ENCODE results near the gene MFAP4. TPM values are rescaled to one million over a fixed set of nuclear protein-coding genes. Genes with fewer than 3 reads are reported as not detected.
A peak's percentile ranks its signal among the peaks of the same experiment; 100 is the strongest.

Gene MFAP4
- total and polyA plus RNA-seq, 8 donors = 1.2 to 25.5 (median 11.5) TPM

DNA sequence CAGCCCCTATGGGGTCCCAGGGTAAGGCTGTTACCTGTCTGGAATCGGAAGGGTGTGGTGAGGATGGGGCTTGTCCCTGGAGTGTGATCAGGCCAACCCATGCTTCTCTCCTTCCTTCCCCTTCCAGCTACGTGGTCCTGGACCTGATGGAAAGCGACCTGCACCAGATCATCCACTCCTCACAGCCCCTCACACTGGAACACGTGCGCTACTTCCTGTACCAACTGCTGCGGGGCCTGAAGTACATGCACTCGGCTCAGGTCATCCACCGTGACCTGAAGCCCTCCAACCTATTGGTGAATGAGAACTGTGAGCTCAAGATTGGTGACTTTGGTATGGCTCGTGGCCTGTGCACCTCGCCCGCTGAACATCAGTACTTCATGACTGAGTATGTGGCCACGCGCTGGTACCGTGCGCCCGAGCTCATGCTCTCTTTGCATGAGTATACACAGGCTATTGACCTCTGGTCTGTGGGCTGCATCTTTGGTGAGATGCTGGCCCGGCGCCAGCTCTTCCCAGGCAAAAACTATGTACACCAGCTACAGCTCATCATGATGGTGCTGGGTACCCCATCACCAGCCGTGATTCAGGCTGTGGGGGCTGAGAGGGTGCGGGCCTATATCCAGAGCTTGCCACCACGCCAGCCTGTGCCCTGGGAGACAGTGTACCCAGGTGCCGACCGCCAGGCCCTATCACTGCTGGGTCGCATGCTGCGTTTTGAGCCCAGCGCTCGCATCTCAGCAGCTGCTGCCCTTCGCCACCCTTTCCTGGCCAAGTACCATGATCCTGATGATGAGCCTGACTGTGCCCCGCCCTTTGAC lies 6.3 kb downstream of the MFAP4 start:
- ATAC-seq (no peak), DNase-seq (peak in 1 of 6 donors; percentile 50), FAIRE-seq (no peak)
- Histone ChIP-seq H3K27ac (no peak overlapping the region), H3K9me3 (no peaks in the 10 kb centered on the region), H3K4me1 (peaks cover 4 to 7% (median 6%) of the 10 kb centered on the region in 3 donors), H3K4me3 (no peak overlapping the region), H3K36me3 (peaks cover 2 to 16% (median 12%) of the 10 kb centered on the region in 3 donors), H3K27me3 (no peaks in the 10 kb centered on the region)
- TF ChIP-seq, protein P1, sequence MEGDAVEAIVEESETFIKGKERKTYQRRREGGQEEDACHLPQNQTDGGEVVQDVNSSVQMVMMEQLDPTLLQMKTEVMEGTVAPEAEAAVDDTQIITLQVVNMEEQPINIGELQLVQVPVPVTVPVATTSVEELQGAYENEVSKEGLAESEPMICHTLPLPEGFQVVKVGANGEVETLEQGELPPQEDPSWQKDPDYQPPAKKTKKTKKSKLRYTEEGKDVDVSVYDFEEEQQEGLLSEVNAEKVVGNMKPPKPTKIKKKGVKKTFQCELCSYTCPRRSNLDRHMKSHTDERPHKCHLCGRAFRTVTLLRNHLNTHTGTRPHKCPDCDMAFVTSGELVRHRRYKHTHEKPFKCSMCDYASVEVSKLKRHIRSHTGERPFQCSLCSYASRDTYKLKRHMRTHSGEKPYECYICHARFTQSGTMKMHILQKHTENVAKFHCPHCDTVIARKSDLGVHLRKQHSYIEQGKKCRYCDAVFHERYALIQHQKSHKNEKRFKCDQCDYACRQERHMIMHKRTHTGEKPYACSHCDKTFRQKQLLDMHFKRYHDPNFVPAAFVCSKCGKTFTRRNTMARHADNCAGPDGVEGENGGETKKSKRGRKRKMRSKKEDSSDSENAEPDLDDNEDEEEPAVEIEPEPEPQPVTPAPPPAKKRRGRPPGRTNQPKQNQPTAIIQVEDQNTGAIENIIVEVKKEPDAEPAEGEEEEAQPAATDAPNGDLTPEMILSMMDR (IDR thresholded peaks at IDR 0.05) = no peak
- 90 to 92% methylated on average over 29 of the region's 29 CpGs for WGBS, 2 donors
- intact Hi-C loops (cut with DNase I) = no loop called here

DNA sequence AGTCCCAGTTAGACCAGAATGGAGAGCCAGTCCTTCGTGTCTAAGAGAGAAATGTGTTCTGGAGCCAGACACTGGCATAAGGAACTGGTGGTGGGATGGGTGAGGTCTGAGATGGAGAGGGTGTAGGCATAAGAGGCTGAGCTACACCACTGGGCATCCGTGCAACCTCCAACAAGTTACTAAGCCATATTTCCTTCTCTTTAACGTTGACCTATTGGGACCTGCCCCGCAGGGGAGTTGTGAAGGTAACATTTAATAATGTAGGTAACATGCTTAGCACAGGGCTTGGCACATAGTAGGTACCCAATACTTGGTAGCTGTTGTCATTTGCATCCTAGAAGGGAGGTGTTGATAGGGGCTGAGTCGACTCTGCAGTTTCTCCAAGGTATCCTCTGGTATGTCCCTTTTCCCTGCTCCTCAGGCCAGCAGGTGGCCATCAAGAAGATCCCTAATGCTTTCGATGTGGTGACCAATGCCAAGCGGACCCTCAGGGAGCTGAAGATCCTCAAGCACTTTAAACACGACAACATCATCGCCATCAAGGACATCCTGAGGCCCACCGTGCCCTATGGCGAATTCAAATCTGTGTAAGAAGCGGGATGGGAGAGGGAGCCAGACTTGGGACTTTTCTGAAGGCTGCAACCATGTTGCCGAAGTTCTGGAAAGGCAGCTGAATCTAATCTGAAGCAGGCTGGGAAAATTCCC lies 7.5 kb downstream of the MFAP4 start:
- Histone ChIP-seq H3K36me3 (peaks cover 2 to 16% (median 12%) of the 10 kb centered on the region in 3 donors), H3K4me3 (peak overlapping the region in 3 of 4 donors; percentile 70 to 94 (median 86)), H3K27me3 (no peaks in the 10 kb centered on the region), H3K4me1 (peaks cover 4 to 7% (median 6%) of the 10 kb centered on the region in 3 donors), H3K27ac (no peak overlapping the region), H3K9me3 (no peaks in the 10 kb centered on the region)
- TF ChIP-seq, protein P1 (IDR thresholded peaks at IDR 0.05) = no peak
- no peak for FAIRE-seq
- intact Hi-C loops (cut with DNase I) = no loop called here
- WGBS, 2 donors = 73 to 77% methylated on average over 13 of the region's 13 CpGs
- ATAC-seq = no peak
- no peak for DNase-seq

DNA sequence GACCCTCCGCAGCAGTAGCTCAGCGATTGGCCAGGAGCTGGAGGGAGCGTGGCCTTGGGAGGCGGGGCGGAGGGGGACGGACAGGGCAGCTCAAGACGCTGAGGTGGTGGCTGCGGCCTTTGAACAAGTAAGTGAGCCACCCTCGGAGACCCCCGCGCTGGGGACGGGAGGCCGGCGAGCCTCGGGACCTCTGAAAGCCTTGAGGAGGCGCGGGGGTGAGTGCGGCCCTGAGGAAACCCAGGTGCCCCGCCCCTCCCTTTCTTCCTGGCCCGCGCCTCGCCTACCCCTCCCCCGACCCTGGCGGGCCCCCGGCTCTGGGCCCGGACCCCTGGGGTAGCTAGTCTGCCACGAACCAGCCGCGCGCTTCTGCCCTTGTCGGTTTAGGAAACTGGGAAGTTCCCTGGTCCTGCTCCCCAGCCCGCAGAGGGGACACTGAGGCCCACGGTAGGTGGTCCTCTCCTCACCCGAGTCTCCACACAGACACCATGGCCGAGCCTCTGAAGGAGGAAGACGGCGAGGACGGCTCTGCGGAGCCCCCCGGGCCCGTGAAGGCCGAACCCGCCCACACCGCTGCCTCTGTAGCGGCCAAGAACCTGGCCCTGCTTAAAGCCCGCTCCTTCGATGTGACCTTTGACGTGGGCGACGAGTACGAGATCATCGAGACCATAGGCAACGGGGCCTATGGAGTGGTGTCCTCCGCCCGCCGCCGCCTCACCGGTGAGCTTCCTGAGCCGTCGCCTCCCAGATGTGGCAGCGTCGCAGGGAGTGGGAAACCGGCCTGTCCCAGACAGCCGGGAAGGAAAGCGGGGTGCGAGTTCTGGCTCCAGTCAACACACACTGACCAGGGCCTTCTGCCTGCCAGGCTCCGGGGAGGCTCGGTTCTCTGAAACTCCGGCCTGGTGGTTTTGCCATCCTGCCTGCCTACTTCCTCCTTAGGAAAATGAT lies 8.3 kb downstream of the MFAP4 start, which contains the start of gene MAPK7:
Gene MAPK7, plus strand, starts transcription at position 83 of the 945 bp plus-strand sequence. Its CDS starts 403 bp downstream, at position 486.
- TF ChIP-seq, protein P1 (IDR thresholded peaks at IDR 0.05) = no peak
- Histone ChIP-seq H3K9me3 (no peaks in the 10 kb centered on the region), H3K36me3 (peaks cover 2 to 16% (median 12%) of the 10 kb centered on the region in 3 donors), H3K27me3 (no peaks in the 10 kb centered on the region), H3K4me1 (peaks cover 4 to 7% (median 6%) of the 10 kb centered on the region in 3 donors), H3K27ac (peak within 1 kb of the TSS; percentile 89 to 96 (median 92)), H3K4me3 (peak within 1 kb of the TSS; percentile 70 to 94 (median 78))
- WGBS, 2 donors = 2 to 5% methylated on average over 55 to 69 of the region's 69 CpGs
- FAIRE-seq (no peak), DNase-seq (peak in 2 of 6 donors; percentile 47 to 84), ATAC-seq (peak; percentile 1 to 8 (median 6))
- intact Hi-C loops (cut with DNase I) = no loop called here

DNA sequence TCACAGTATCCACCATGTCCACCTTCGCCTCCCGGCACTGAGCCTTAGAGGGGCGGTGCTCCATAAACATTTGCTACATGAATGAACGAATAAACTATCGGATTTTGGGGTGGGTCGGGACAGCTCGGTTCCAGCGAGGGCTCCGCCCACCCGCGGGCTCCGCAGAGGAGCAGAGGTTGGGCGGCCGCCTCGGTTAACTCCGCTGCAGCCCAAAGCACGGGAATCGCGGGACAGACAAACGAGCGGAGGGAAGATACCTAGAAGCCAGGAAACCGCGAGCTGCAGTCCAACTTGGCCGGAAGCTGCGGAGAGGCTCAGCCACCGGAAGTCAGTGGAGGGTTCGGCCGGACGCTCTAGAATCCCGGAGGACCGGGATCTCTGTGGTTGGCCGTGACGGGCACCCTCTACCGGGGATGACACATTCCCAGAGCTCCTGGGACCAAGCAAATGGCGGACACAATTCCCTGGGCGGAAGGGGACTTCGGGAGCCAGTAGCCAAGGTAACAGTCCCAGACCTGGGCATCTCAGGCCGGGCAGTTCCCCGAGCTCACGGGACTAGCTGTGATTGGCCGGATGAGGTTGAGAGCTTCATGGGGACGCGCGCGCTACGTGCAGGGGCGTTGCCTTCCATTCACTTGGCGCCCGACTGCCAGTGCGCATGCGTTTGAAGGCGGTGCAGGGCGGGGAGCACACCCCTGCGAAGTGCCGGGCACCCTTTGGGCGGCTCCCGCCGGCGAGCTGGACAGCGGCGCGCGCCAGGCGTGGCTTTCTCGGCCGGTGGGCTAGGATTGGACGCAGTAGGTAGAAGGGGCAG lies 9.2 kb downstream of the MFAP4 start:
- no peaks in the 10 kb centered on the region for H3K9me3 ChIP-seq
- 0 to 1% methylated on average over 67 of the region's 67 CpGs for WGBS, 2 donors
- DNase-seq (peak; percentile 97 to 100 (median 98)), FAIRE-seq (peak; percentile 92), ATAC-seq (peak; percentile 89 to 96 (median 91))
- intact Hi-C loops (cut with DNase I) = no loop called here
- peak overlapping the region; percentile 89 to 96 (median 92) for H3K27ac ChIP-seq
- peak overlapping the region; percentile 70 to 94 (median 78) for H3K4me3 ChIP-seq
- no peaks in the 10 kb centered on the region for H3K27me3 ChIP-seq
- H3K36me3 ChIP-seq = peaks cover 2 to 16% (median 12%) of the 10 kb centered on the region in 3 donors
- H3K4me1 ChIP-seq = peaks cover 4 to 7% (median 6%) of the 10 kb centered on the region in 3 donors
- TF ChIP-seq, protein P1 (IDR thresholded peaks at IDR 0.05) = no peak
